ENCODE data around the gene MACF1.

DNA sequence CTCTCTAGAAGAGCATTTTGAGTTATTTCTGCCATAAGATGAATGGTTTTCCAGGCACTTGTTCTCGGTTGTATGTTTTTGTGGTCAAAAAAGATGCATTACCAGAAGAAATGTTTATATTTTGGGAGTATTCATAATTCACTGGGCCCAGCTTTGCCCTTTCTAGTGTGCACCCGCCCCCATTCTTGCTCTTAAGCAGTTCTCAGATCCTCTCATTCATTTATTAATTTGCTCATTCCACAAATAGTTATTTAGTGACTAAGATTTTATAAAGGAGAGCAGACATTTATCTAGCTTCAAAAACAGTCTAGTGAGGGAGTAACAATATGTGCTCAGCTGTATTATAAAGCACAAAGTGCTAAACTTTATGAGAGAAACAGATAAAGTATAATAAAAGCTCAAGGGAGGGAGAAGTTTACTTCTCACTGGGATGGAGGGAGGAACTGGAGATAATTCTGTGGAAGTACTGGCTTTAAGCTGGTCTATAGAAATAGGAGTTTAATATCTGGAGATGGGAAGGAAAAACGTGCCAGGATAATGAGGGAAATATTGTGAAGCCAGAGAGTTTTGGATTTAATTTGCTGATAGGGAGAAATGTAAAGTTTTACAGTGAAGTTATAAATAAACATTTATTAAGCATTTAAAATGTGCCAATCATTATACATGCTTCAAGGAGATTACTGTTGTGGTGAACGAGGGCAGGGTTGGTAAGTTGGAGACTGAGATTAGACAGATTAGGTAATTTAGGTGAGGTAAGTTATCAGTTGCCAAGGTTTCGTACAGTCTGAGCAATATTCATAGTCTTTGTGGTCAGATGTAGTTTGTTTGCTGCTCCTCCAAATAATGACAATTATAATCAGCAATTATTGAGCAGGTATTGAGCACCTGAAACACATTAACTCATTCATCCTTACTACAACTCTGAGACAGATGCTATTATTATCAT lies 9.1 kb upstream of the MACF1 start:
- TF ChIP-seq, protein P1, sequence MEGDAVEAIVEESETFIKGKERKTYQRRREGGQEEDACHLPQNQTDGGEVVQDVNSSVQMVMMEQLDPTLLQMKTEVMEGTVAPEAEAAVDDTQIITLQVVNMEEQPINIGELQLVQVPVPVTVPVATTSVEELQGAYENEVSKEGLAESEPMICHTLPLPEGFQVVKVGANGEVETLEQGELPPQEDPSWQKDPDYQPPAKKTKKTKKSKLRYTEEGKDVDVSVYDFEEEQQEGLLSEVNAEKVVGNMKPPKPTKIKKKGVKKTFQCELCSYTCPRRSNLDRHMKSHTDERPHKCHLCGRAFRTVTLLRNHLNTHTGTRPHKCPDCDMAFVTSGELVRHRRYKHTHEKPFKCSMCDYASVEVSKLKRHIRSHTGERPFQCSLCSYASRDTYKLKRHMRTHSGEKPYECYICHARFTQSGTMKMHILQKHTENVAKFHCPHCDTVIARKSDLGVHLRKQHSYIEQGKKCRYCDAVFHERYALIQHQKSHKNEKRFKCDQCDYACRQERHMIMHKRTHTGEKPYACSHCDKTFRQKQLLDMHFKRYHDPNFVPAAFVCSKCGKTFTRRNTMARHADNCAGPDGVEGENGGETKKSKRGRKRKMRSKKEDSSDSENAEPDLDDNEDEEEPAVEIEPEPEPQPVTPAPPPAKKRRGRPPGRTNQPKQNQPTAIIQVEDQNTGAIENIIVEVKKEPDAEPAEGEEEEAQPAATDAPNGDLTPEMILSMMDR (conservative IDR thresholded peaks at IDR 0.05) = no peak
- TF ChIP-seq EZH2 (IDR thresholded peaks at IDR 0.05; ENCODE audit: low read depth) = no peak

Data from PC-9 (cell line).